GM18907 (cell line): Measurements from ENCODE around the gene PPM1A.
"Not testable (repeated sequence)": the region's sequence is repeated elsewhere in the genome, so short reads cannot be mapped to it uniquely, and the experiment has no call there.

Experiments used
- ATAC-seq: cut with Tn5 transposase; IDR thresholded peaks from one replicate; pipeline ENCODE4 v1.9.1; 2021; ENCODE audit warnings: mild to moderate bottlenecking, moderate library complexity; ENCODE audit not compliant: unreplicated experiment

Gene PPM1A

GRCh38 chr14:60315196-60315990, 66.4 kb downstream of the PPM1A start:
- ATAC-seq = no peak

- no peak for ATAC-seq
These were observed 68.6 kb downstream of the PPM1A start for GRCh38 chr14:60317609-60318008.

- not testable (repeated sequence) for ATAC-seq
These were observed 71.8 kb downstream of the PPM1A start for GRCh38 chr14:60320860-60321259.

- ATAC-seq = no peak
These were observed 74.3 kb downstream of the PPM1A start for GRCh38 chr14:60323199-60323896.

GRCh38 chr14:60324837-60325236, 75.8 kb downstream of the PPM1A start:
- ATAC-seq = no peak

GRCh38 chr14:60326274-60326673, 77.3 kb downstream of the PPM1A start:
- no peak for ATAC-seq

- peak; percentile 70 for ATAC-seq
These were observed 78.7 kb downstream of the PPM1A start for GRCh38 chr14:60327447-60328331.

- no peak for ATAC-seq
These were observed 79.6 kb downstream of the PPM1A start for GRCh38 chr14:60328583-60328982.

GRCh38 chr14:60329274-60329673, 80.3 kb downstream of the PPM1A start:
- ATAC-seq = no peak

- ATAC-seq = peak; percentile 83
These were observed 82.4 kb downstream of the PPM1A start for GRCh38 chr14:60331201-60332045.

- ATAC-seq = no peak
These were observed 83.0 kb downstream of the PPM1A start for GRCh38 chr14:60332046-60332399.

GRCh38 chr14:60332869-60333268, 83.8 kb downstream of the PPM1A start:
- no peak for ATAC-seq

- ATAC-seq = no peak
These were observed 90.5 kb downstream of the PPM1A start for GRCh38 chr14:60339571-60339970.

- ATAC-seq = no peak
These were observed 94.6 kb downstream of the PPM1A start for GRCh38 chr14:60343571-60344071.

GRCh38 chr14:60344751-60345150, 95.7 kb downstream of the PPM1A start:
- no peak for ATAC-seq

- ATAC-seq = no peak
These were observed 97.7 kb downstream of the PPM1A start for GRCh38 chr14:60346706-60347105.

GRCh38 chr14:60348211-60348610, 99.2 kb downstream of the PPM1A start:
- ATAC-seq = no peak
